K562 (cell line): Measurements from ENCODE around the gene TRPC3. TPM values are rescaled to one million over a fixed set of nuclear protein-coding genes. Genes with fewer than 3 reads are reported as not detected.
A peak's percentile ranks its signal among the peaks of the same experiment; 100 is the strongest.

Experiments used
- ATAC-seq: fragments of 200-7000 bp; cut with Tn5 transposase; 3 replicates; pipeline ENCODE4 v1.9.1; 2020; ENCODE audit warnings: moderate library complexity
- BruUV-seq: library from RNA; stranded (reverse); fragments of 400-500 nt; replicated peaks from 2 replicates; lab custom pipeline; 2021; lab: Mats Ljungman, UMichigan
- CTCF ChIA-PET: fragments of 300-600 bp; formaldehyde crosslinking; extraction: SDS; loops from one replicate; lab custom pipeline; 2021; ENCODE audit warnings: low intra/inter-chr PET ratio; lab: Yijun Ruan, JAX
- POLR2A ChIA-PET: fragments of 300-600, 350-650 bp; sonication (Branson Sonifier 250); formaldehyde crosslinking; extraction: SDS; loops from one replicate; lab custom pipeline; 2021; ENCODE audit warnings: antibody characterized with exemption, inconsistent platforms; lab: Yijun Ruan, JAX
- DNase-seq, 4 experiments: peaks; one replicate each; pipeline versions ENCODE4 v3.0.0 to v3.0.0-alpha.2; 2011 to 2018; ENCODE audit warnings: low spot score in 3 of 4, mixed read lengths in 3 of 4; ENCODE audit errors: extremely low read depth in 1 of 4
- FAIRE-seq: peaks from 2 replicates; lab custom pipeline; 2011; peaks lifted over from hg19 to GRCh38; lab: Jason Lieb, UNC
- H2AFZ ChIP-seq: 2 replicates; pipeline ENCODE4 v1.6.0; 2011; ENCODE audit warnings: low read depth, low read length, control low read depth, inconsistent platforms
- H3K27ac ChIP-seq: fragments of 200-600 bp; 3 replicates; pipeline ENCODE4 v1.8.0; 2011; ENCODE audit warnings: low read depth, mild to moderate bottlenecking, control low read depth, inconsistent platforms, low read length, moderate library complexity, mixed read lengths; ENCODE audit errors: extremely low read depth
- H3K27me3 ChIP-seq, 2 experiments: fragments of 300-600 bp in 1 of 2; 2 replicates in 1 of 2; 3 replicates in 1 of 2; pipeline versions ENCODE4 v1.6.0 to v1.8.0; 2011; ENCODE audit warnings: inconsistent platforms in 2 of 2, low read length in 2 of 2, mild to moderate bottlenecking in 1 of 2, mixed read lengths in 1 of 2, moderate library complexity in 1 of 2; ENCODE audit not compliant: control insufficient read depth in 2 of 2, insufficient read depth in 2 of 2
- H3K36me3 ChIP-seq: fragments of 300-600 bp; 3 replicates; pipeline ENCODE4 v1.8.0; 2011; ENCODE audit warnings: mild to moderate bottlenecking, low read length, inconsistent platforms; ENCODE audit not compliant: control insufficient read depth, insufficient read depth
- H3K4me1 ChIP-seq, 2 experiments: fragments of 200-600 bp in 1 of 2; replicated peaks in 1 of 2; 2 replicates in 1 of 2; 3 replicates in 1 of 2; pipeline versions ENCODE4 v1.5.1 to v1.8.0; 2011; ENCODE audit warnings: inconsistent platforms in 2 of 2, low read length in 2 of 2, mild to moderate bottlenecking in 1 of 2, mixed read lengths in 1 of 2, moderate library complexity in 1 of 2; ENCODE audit not compliant: control insufficient read depth in 2 of 2, insufficient read depth in 2 of 2
- H3K4me2 ChIP-seq: 2 replicates; pipeline ENCODE4 v1.6.1; 2011; ENCODE audit warnings: low read length, control low read depth, inconsistent platforms, mixed read lengths; ENCODE audit not compliant: insufficient read depth
- H3K4me3 ChIP-seq: fragments of 200-600 bp; sonication (generic), shearing (Covaris generic); 2 replicates; pipeline ENCODE4 v1.5.1; 2016; ENCODE audit warnings: control low read depth, inconsistent platforms
- H3K79me2 ChIP-seq: fragments of 200-600 bp; 3 replicates; pipeline ENCODE4 v1.8.0; 2011; ENCODE audit warnings: low read length, inconsistent platforms; ENCODE audit not compliant: control insufficient read depth, insufficient read depth
- H3K9ac ChIP-seq, 2 experiments: 2 replicates each; pipeline versions ENCODE4 v1.6.0 to v1.6.1; 2011; ENCODE audit warnings: low read depth in 2 of 2, low read length in 2 of 2, control low read depth in 1 of 2, inconsistent platforms in 1 of 2, mild to moderate bottlenecking in 1 of 2, mixed read lengths in 1 of 2; ENCODE audit not compliant: insufficient read depth in 1 of 2
- H3K9me1 ChIP-seq: one replicate; pipeline ENCODE4 v1.6.0; 2011; ENCODE audit warnings: inconsistent platforms, mild to moderate bottlenecking, low read length, moderate library complexity; ENCODE audit not compliant: control insufficient read depth, insufficient read depth
- H3K9me3 ChIP-seq: replicated peaks from 2 replicates; pipeline ENCODE4 v1.5.1; 2011; ENCODE audit warnings: low read depth, low read length, inconsistent platforms; ENCODE audit not compliant: control insufficient read depth, insufficient read depth
- H4K20me1 ChIP-seq: replicated peaks from 2 replicates; pipeline ENCODE4 v1.6.1; 2011; ENCODE audit warnings: low read length, inconsistent platforms, mixed read lengths; ENCODE audit not compliant: control insufficient read depth, insufficient read depth
- ESRRB ChIP-seq: fragments of 250-450 bp; sonication (Bioruptor Pico); IDR thresholded peaks from 2 replicates; pipeline ENCODE4 v1.5.0; 2020; ENCODE audit warnings: mild to moderate bottlenecking, moderate library complexity, borderline replicate concordance
- MCM5 ChIP-seq: fragments of 450-650 bp; IDR thresholded peaks from 2 replicates; pipeline ENCODE4 v1.6.1; 2016; ENCODE audit warnings: low read depth
- NR2C1 ChIP-seq, 2 experiments: fragments of 450-650 bp; IDR thresholded peaks; 2 replicates each; pipeline ENCODE4 v1.6.1; 2017; ENCODE audit warnings: mild to moderate bottlenecking in 2 of 2, antibody characterized with exemption in 1 of 2, inconsistent platforms in 1 of 2, missing compliant biosample characterization in 1 of 2, missing genetic modification characterization in 1 of 2
- PTBP1 ChIP-seq: fragments of 200-400 bp; formaldehyde crosslinking; IDR thresholded peaks from 2 replicates; pipeline ENCODE4 v1.6.1; 2017; ENCODE audit warnings: low read depth, low read length
- ZNF121 ChIP-seq: sonication (generic); formaldehyde crosslinking; conservative IDR thresholded peaks from 2 replicates; pipeline ENCODE4 v1.8.0; 2022; ENCODE audit warnings: missing genetic modification reagents
- WGBS: fragments of 100-300 bp; shearing (Covaris generic); methylation state at CpG from one replicate; pipeline ENCODE4 v1.1.6; 2016; ENCODE audit warnings: low coverage, mixed read lengths; ENCODE audit not compliant: insufficient coverage; ENCODE audit errors: missing lambda C conversion rate; 5-methylcytosine and 5-hydroxymethylcytosine counted together
- in situ Hi-C: fragments of 300-500 bp; cut with MboI; formaldehyde crosslinking; loops from 4 replicates; pipeline ENCODE4 v1.15.0; 2018; ENCODE audit warnings: inconsistent platforms, mixed read lengths
- intact Hi-C: fragments of 100-400 bp; cut with micrococcal nuclease; formaldehyde crosslinking; loops from 2 replicates; pipeline ENCODE4 v1.14.2; 2022
- polyA plus RNA-seq, 8 experiments: library from polyadenylated mRNA; depleted of rRNA in 4 of 8; stranded (reverse) in 5 of 8; unstranded in 3 of 8; fragments of >200 nt; fragmentation: Nextera tagmentation in 2 of 8; fragmentation: Illumina TruSeq in 1 of 8; extraction: Ambion mirVana in 2 of 8; extraction: Trizol in 1 of 8; gene quantifications; 2 replicates each; pipeline versions ENCODE4 v1.2.1 to v1.2.3, GENCODE V29; 2011 to 2014; ENCODE audit warnings: inconsistent platforms in 1 of 8, missing spikeins in 1 of 8
- total RNA-seq, 7 experiments: library from RNA; depleted of rRNA in 6 of 7; stranded (reverse); fragments of >200 nt in 6 of 7; fragmentation: Illumina TruSeq in 2 of 7; extraction: Trizol in 2 of 7; gene quantifications; 2 replicates each; pipeline versions ENCODE4 v1.2.1 to v1.2.3, GENCODE V29; 2011 to 2021; ENCODE audit warnings: low replicate concordance in 1 of 7

The TRPC3 gene
- total and polyA plus RNA-seq, 9 of the 15 experiments (the other 6 are each of a cell fraction or from before 2014, with no cell fraction given): 0.01 to 0.27 (median 0.11) TPM

DNA sequence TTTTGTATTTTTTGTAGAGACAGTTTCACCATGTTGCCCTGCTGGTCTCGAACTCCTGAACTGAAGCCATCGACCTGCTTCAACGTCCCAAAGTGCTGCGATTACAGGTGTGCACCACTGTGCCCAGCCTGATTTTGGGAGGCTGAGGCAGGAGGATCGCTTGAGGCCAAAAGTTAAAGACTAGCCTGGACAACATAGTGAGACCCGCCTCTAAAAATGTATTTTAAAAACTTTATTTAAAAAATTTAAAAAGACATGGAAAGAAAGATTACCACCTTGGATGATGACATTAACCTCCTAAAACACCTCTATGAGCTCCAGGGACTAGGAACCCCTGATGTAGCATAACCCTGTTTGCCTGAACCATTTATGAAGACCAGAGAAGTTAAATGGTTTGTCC, 75.8 kb downstream of the TRPC3 start (continued):
- peak; percentile 81 for TF ChIP-seq ZNF121 (CRISPR knock-in tag)

DNA sequence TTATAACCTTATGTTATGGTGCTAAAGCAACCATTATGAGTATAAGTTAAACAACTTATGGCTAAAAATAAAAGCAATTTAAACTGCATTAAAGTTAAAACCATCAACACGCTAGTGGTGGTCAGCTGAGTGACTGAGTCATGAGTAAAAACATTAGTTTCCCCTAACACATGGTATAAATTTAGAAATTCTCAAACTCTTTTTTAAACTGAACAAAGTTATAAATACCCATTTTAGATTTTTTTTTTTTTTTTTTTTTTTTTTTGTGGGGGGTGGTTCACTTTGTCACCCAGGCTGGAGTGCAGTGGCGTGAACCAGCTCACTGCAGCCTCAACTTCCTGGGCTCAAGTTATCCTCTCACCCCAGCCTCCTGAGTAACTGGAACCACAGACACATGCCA, 76.2 kb downstream of the TRPC3 start:
- 42% methylated on average over 1 of the region's 2 CpGs for WGBS
- Histone ChIP-seq H4K20me1 (no peaks in the 10 kb centered on the region), H3K9ac (no peak overlapping the region), H3K4me3 (no peak overlapping the region), H2AFZ (no peak overlapping the region), H3K4me1 (peaks cover 4 to 7% of the 10 kb centered on the region in 2 experiments; a peak in 4 of 5 replicates), H3K36me3 (no peaks in the 10 kb centered on the region), H3K27ac (no peak overlapping the region), H3K9me3 (no peaks in the 10 kb centered on the region), H3K27me3 (no peaks in the 10 kb centered on the region), H3K9me1 (no peaks in the 10 kb centered on the region), H3K79me2 (no peaks in the 10 kb centered on the region), H3K4me2 (no peak overlapping the region)
- no peak for TF ChIP-seq ZNF121 (CRISPR knock-in tag)
- no peak for TF ChIP-seq MCM5
- TF ChIP-seq ESRRB (CRISPR knock-in tag): no peak
- no peak for TF ChIP-seq PTBP1
- no peak for TF ChIP-seq NR2C1 (IDR thresholded peaks at IDR 0.05)
- no peak for TF ChIP-seq NR2C1 (tag; IDR thresholded peaks at IDR 0.05)
- intact Hi-C loops (no loop called here), in situ Hi-C loops (no loop called here)
- DNase-seq (no peak), ATAC-seq (no peak), FAIRE-seq (no peak)
- ChIA-PET POLR2A (no interaction called here), CTCF (no interaction called here)
- no TSS peak for BruUV-seq
